ENCODE results near the gene RALY.

Gene RALY

GRCh38 chr20:33986560-33987216 lies 7.0 kb upstream of the RALY start:
- no peak for DNase-seq (ENCODE audit: low spot score)

GRCh38 chr20:33990075-33990474 lies 3.6 kb upstream of the RALY start:
- no peak for DNase-seq (ENCODE audit: low spot score)

- DNase-seq (ENCODE audit: low spot score) = no peak
Observed at GRCh38 chr20:33991502-33991901, 2.2 kb upstream of the RALY start.

- DNase-seq (ENCODE audit: low spot score) = peak; percentile 70
Observed at GRCh38 chr20:33992145-33992922, 1.4 kb upstream of the RALY start.

- peak; percentile 98 for DNase-seq (ENCODE audit: low spot score)
Observed at GRCh38 chr20:33992923-33993575, 662 bp upstream of the RALY start.

GRCh38 chr20:33994222-33994913 lies 657 bp downstream of the RALY start:
- DNase-seq (ENCODE audit: low spot score) = peak; percentile 82

GRCh38 chr20:33995053-33995831 lies 1.5 kb downstream of the RALY start:
- DNase-seq (ENCODE audit: low spot score) = no peak

GRCh38 chr20:33999025-33999649 lies 5.4 kb downstream of the RALY start:
- no peak for DNase-seq (ENCODE audit: low spot score)

GRCh38 chr20:34001378-34001777 lies 7.7 kb downstream of the RALY start:
- DNase-seq (ENCODE audit: low spot score) = no peak

- no peak for DNase-seq (ENCODE audit: low spot score)
Observed at GRCh38 chr20:34004227-34004626, 10.5 kb downstream of the RALY start.

- no peak for DNase-seq (ENCODE audit: low spot score)
Observed at GRCh38 chr20:34004790-34005457, 11.2 kb downstream of the RALY start.

- DNase-seq (ENCODE audit: low spot score) = no peak
Observed at GRCh38 chr20:34006619-34007018, 12.9 kb downstream of the RALY start.

- no peak for DNase-seq (ENCODE audit: low spot score)
Observed at GRCh38 chr20:34008477-34008876, 14.8 kb downstream of the RALY start.

- no peak for DNase-seq (ENCODE audit: low spot score)
Observed at GRCh38 chr20:34010405-34010931, 16.8 kb downstream of the RALY start.

GRCh38 chr20:34011275-34011674 lies 17.6 kb downstream of the RALY start:
- DNase-seq (ENCODE audit: low spot score) = no peak

GRCh38 chr20:34012330-34012729 lies 18.6 kb downstream of the RALY start:
- DNase-seq (ENCODE audit: low spot score) = no peak

- no peak for DNase-seq (ENCODE audit: low spot score)
Observed at GRCh38 chr20:34012735-34013134, 19.0 kb downstream of the RALY start.

GRCh38 chr20:34013554-34013953 lies 19.8 kb downstream of the RALY start:
- DNase-seq (ENCODE audit: low spot score) = no peak

- DNase-seq (ENCODE audit: low spot score) = no peak
Observed at GRCh38 chr20:34014878-34015277, 21.2 kb downstream of the RALY start.

Measured in RKO (cell line).